Hematopoietic multipotent progenitor cell treated with erythropoietin and hydrocortisone succinate and interleukin-3 and kit ligand, for 6 days (in vitro differentiated cells): ENCODE data around the gene SSC4D.
A peak's percentile ranks its signal among the peaks of the same experiment; 100 is the strongest.
"Not testable (repeated sequence)": the region's sequence is repeated elsewhere in the genome, so short reads cannot be mapped to it uniquely, and the experiment has no call there.

Source experiments
- DNase-seq: peaks from one replicate; pipeline ENCODE4 v3.0.0-alpha.2; 2015

The SSC4D gene

GRCh38 chr7:76409537-76409936 lies at the start of gene SSC4D:
TSS of gene SSC4D (minus strand) at chr7:76409697. CDS start at chr7:76404439, 5,258 bp downstream.
- DNase-seq = no peak

GRCh38 chr7:76458504-76458903 lies 49.0 kb upstream of the SSC4D start:
- DNase-seq = not testable (repeated sequence)

GRCh38 chr7:76457017-76457416 lies 47.5 kb upstream of the SSC4D start:
- not testable (repeated sequence) for DNase-seq

- DNase-seq = peak; percentile 54
Observed at GRCh38 chr7:76445577-76446008, 36.1 kb upstream of the SSC4D start.

GRCh38 chr7:76443846-76444245 lies 34.3 kb upstream of the SSC4D start:
- DNase-seq = not testable (repeated sequence)

GRCh38 chr7:76442664-76443446 lies 33.4 kb upstream of the SSC4D start:
- DNase-seq = not testable (repeated sequence)

GRCh38 chr7:76441792-76442191 lies 32.3 kb upstream of the SSC4D start:
- DNase-seq = not testable (repeated sequence)

- DNase-seq = not testable (repeated sequence)
Observed at GRCh38 chr7:76440404-76440803, 30.9 kb upstream of the SSC4D start.

- DNase-seq = not testable (repeated sequence)
Observed at GRCh38 chr7:76439120-76439888, 29.8 kb upstream of the SSC4D start.

- peak; percentile 89 for DNase-seq
Observed at GRCh38 chr7:76437873-76438272, 28.4 kb upstream of the SSC4D start.

- no peak for DNase-seq
Observed at GRCh38 chr7:76430836-76431235, 21.3 kb upstream of the SSC4D start.

GRCh38 chr7:76430211-76430610 lies 20.7 kb upstream of the SSC4D start:
- DNase-seq = no peak

- peak; percentile 75 for DNase-seq
Observed at GRCh38 chr7:76428868-76429805, 19.6 kb upstream of the SSC4D start.

GRCh38 chr7:76428149-76428823 lies 18.8 kb upstream of the SSC4D start:
- DNase-seq = no peak

GRCh38 chr7:76427635-76428034 lies 18.1 kb upstream of the SSC4D start:
- DNase-seq = no peak

GRCh38 chr7:76426246-76426645 lies 16.7 kb upstream of the SSC4D start:
- DNase-seq = no peak

GRCh38 chr7:76425558-76425957 lies 16.1 kb upstream of the SSC4D start:
- DNase-seq = not testable (repeated sequence)

- DNase-seq = no peak
Observed at GRCh38 chr7:76425156-76425555, 15.7 kb upstream of the SSC4D start.

GRCh38 chr7:76424413-76425111 lies 15.1 kb upstream of the SSC4D start, which contains the start of gene ZP3:
TSS of gene ZP3 (plus strand) at chr7:76424950. CDS start at chr7:76424965, 15 bp downstream.
- no peak for DNase-seq

- no peak for DNase-seq
Observed at GRCh38 chr7:76423666-76424412, 14.3 kb upstream of the SSC4D start.

- DNase-seq = not testable (repeated sequence)
Observed at GRCh38 chr7:76421097-76421496, 11.6 kb upstream of the SSC4D start.
